Eye (tissue), 1 donor: ENCODE results near the gene MRPL55.

ENCODE experiments used
- DNase-seq: peaks from one replicate; pipeline ENCODE4 v3.0.0-alpha.2; 2015

Gene MRPL55

DNA sequence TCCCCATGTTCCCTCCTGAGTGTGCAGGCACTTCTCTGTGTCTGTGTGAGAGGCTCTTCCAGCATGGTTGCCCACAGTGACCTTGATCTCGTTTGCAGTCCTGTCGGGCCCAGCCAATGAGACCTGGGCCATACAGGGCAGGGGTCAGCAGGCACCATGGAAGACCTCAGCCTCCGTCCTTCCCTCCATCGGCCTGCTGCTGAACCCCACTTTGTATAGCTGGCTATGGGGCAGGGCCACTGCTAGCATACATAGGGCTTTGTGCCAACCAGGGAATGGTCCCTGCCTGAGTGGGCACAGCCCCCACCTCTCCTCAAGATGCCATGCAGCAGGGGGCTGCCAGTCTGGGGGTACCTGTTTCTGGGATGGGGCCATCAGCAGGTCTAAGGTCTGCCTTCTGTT, 9.8 kb downstream of the MRPL55 start:
- DNase-seq: no peak

DNA sequence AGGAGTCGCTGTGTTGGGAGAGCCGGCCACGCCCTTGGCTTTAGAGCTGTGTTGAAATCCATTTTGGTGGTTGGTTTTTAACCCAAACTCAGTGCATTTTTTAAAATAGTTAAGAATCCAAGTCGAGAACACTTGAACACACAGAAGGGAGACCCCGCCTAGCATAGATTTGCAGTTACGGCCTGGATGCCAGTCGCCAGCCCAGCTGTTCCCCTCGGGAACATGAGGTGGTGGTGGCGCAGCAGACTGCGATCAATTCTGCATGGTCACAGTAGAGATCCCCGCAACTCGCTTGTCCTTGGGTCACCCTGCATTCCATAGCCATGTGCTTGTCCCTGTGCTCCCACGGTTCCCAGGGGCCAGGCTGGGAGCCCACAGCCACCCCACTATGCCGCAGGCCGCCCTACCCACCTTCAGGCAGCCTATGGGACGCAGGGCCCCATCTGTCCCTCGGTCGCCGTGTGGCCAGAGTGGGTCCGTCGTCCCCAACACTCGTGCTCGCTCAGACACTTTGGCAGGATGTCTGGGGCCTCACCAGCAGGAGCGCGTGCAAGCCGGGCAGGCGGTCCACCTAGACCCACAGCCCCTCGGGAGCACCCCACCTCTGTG, 10.7 kb downstream of the MRPL55 start:
- DNase-seq: no peak

DNA sequence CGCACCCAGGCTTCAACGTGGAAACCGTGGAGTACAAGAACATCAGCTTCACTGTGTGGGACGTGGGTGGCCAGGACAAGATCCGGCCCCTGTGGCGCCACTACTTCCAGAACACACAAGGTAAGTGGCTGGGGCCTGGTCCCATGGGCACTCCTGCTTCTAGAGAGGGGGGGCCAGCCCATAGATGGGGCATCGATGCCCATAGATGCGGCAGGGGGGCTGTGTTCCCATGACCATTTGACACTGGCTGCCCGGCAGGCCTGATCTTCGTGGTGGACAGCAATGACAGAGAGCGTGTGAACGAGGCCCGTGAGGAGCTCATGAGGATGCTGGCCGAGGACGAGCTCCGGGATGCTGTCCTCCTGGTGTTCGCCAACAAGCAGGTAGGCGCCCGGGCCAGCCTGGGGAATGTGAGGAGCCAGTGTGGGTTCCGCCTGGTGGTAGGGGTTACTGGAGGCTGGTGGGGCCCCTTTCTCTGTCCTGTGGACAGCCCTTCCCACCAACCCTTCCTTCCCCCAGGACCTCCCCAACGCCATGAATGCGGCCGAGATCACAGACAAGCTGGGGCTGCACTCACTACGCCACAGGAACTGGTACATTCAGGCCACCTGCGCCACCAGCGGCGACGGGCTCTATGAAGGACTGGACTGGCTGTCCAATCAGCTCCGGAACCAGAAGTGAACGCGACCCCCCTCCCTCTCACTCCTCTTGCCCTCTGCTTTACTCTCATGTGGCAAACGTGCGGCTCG, 11.6 kb downstream of the MRPL55 start:
- no peak for DNase-seq

DNA sequence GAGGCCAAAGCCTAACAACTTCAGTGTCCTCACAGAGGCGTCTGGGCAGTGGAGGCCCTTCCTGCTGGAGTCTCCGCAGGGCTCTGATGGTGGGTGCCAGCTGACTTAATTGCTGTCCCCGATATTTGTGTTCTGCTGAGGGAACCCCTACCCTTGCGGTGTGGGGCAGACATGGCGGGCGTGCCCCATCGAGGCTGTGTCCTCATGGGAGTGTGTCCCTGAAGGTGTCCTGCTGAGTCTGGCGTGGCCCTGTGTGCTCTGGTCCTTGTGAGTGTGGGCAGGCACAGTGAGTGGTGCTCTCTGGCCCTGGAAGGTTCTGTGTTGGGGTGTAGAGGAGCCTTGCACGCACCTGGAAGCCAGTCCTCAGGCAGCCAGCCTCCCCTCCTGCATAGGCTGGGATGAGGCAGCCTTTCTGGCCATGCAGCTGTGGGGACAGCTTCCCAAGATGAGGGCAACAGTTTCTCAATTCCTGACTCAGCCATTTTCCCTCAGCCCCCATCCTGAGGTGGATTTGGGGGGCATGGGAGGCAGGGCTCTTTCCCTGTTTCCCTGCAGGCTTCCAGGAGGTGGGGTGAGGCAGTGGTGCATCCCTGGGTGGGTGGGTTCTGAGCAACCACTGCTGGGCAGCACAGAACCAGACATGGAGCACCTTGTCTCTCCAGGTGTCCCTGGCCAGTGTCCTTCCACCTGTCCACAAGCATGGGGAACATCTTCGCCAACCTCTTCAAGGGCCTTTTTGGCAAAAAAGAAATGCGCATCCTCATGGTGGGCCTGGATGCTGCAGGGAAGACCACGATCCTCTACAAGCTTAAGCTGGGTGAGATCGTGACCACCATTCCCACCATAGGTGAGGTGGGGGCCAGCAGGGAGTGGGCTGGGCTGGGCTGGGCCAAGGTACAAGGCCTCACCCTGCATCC, 12.4 kb downstream of the MRPL55 start:
- DNase-seq: no peak

DNA sequence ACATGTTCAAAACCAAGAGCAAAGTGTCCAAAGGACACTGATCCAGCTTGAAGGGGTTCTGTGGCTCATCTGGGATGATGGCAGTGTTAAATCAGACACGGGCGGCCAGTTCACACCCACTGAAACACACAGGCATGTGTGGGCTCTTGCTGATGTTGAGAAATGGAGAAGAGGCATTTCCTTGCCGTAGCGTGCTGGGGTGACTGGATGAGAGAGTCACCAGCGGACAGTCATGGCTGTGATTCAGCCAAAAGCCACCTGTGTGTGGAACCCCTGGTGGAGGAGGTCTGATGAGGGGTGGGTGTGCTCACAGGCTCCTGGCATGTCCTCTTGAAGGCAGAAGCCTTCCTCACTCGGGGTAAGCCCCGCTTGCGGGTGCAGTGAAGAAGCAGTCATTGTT, 13.2 kb downstream of the MRPL55 start:
- DNase-seq: no peak

DNA sequence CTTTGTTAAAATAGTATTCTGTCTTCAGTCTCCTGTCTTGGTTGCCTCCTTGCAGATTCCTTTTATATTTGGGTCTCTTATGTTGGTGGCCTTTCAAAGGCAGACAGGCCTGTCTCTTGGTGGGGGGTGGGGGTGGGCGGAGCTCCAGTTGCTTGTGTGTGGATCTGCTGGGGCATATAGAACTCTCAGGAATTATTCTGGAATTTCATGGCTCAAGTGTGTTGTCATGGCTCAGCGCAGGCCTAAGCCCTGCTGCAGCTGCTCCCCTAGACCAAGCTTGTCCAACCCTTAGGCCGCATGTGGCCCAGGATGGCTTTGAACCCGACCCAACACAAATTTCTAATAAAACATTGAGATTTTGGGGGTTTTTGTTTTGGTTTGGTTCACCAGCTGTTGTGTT, 13.9 kb downstream of the MRPL55 start:
- no peak for DNase-seq

DNA sequence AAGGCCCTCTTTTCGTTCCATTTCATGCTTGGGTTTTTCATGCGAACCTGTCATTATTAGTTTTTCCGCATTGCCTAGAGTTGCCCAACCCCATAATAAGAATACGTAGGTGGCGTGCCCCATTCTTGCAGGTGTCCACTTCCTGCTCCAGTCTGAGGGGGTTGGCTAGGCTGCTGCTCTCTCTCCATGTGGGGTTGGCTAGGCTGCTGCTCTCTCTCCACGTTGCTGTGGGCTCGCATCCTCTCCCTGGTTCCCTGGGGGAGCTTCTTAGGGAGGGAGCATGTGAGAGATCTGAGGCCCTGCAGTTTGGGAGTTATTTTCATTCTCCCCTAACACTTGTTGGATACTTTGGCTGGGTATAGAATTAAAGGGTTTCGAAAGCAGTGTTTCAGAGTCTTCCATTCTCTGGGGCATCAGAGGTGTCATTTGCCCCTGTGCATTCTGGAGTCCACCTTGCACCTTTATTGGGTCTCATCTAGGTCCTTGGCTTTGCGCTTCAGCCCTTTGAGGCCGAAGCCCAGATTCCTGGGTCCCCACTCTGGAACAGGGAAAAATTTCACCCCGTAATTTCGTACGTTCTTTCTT, 14.6 kb downstream of the MRPL55 start:
- DNase-seq: no peak

DNA sequence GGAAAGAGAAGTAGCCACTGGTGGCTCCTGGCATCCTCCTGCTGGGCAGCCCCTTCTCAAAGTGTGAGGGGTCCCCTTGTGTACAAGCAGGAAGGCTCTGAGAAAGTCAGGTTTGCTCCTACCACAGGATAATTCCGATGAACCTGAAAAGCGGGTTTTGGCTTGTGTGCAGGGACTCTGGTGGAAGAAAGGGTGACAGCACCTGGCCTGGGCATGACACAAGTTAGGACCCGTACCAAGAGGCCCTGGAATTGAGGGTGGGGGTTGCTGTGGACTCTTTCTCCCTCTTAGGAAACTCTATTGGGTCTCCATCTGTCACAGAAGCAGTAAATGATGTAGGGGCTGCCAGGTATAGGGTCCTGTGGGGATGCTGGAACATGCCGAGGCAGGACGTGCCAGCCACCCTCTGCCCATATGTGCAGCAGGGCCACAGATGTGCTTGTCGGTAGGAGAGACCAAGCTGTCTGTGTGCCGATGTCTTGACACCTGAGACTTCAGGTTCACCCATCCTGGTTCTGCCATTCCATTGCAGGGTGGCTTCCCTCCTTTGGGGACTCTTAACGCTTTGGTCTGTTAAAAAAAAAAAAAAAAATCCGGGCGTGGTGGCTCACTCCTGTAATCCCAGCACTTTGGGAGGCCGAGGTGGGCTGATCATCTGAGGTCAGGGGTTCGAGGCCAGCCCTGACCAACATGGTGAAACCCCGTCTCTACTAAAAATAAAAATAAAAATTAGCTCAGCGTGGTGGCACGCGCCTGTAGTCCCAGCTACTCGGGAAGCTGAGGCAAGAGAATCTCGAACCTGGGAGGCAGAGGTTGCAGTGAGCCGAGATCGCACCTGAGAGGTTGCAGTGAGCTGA, 15.8 kb downstream of the MRPL55 start:
- no peak for DNase-seq

DNA sequence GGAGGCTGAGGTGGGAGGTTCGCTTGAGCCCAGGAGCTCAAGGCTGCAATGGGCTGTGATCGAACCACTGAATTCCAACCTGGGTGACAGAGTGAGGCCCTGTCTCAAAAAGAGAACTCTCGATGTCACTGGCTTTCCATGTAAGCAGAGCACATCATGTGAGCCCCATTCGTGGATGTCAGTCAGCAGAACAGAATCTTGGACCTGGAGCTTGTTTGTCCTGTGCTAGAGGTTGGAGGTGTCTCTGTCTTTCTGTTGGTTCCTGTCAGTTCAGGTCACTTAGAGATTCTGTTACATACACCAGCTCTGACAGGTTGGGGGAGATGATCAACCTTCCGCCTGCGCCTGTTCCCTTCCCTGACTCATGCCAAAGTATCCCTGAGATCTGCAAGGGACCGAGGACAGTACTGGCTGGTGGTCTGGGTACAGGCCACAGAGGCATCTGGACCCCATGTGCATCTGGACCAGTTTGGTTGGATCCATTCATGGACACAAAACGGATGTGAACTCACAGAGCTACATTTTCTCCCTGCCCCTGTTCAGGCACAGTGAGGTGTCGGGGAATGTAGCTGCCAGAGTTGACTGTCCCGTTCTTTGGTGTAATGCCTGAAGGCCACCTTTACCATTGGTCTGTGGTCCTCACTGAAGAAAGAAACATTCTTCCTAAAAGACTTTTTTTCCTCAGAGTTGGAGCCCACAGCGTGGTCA, 16.6 kb downstream of the MRPL55 start:
- no peak for DNase-seq

DNA sequence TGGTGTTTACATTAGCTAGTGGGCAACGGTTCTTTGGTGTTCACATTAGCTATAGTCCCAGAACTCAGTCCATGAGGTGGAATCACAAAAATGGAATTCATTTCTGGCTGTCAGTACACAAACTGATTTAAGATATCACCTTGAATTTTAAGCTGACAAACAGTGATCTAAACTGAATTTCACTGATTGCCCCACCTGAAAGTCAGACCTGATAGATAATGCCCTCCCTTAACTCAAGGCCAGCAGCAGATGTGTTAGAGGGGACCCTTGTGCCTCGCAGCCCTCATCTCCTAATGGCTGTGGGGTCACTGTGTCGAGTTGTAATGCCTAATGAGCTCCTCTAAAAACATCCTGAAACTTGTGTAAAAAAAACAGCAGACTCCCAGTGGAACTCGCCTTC, 18.0 kb downstream of the MRPL55 start:
- DNase-seq: no peak

DNA sequence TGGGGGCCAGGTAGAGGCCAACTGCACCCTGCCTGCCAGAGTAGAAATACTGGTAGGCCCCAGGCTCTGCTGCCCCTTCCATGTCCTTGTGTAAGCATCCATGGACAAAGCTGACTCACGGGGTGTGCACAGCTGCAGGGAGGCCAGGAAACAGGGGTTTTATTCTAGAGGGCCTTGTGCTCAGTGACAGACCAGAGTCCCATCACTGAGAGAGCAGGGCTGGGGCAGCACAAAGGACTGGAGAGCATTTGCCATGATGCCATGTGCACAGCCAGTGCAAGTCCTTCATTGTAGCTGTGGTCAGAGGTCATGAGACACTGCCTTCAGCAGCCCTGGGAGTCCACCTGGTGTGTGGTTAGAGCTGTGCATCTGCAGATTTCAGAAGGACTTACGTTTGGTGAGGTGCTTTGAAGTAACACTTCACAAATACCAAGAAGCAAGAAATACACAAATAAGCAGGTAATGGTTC, 18.5 kb downstream of the MRPL55 start:
- no peak for DNase-seq

DNA sequence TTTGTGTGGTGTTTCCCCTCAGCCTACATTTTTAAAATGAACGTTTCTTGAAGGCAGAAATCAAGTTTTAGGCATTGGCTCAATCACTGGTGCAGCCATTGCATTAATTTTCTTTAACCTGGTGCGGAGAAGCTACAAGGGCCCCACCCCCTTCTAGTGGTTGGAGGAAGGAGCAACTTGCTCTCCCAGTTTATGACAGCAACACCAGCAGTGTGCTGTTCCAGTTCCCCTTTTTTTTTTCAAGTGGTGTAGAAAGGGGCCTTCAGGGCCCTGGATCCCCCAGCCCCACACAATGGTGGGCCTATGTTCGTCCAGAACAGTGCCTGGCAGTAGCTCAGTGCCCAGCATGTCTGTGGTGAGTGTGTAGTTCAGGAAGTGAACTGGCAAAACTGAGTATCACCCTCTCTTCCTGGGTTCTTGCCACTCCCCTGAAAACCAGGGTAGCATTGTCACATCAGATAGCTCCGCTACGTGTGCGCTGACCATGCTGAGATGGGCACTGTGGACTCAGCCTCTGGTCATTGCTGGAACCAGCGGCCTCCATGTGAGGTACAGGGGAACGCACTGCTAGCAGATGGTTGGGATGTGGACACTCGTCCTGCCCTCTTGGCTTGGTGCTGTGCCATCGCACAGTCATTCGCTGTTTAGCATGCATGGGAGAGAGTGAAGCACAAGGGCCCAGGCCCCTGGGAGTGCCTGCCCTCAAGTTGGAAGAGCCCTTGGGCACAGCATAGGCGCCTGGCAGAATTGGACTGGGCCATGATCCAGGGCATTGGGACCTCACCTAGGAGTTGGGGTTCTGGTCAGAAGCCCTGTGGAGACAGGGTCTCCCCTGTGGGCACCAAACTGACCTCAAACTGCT, 19.3 kb downstream of the MRPL55 start:
- DNase-seq: no peak

DNA sequence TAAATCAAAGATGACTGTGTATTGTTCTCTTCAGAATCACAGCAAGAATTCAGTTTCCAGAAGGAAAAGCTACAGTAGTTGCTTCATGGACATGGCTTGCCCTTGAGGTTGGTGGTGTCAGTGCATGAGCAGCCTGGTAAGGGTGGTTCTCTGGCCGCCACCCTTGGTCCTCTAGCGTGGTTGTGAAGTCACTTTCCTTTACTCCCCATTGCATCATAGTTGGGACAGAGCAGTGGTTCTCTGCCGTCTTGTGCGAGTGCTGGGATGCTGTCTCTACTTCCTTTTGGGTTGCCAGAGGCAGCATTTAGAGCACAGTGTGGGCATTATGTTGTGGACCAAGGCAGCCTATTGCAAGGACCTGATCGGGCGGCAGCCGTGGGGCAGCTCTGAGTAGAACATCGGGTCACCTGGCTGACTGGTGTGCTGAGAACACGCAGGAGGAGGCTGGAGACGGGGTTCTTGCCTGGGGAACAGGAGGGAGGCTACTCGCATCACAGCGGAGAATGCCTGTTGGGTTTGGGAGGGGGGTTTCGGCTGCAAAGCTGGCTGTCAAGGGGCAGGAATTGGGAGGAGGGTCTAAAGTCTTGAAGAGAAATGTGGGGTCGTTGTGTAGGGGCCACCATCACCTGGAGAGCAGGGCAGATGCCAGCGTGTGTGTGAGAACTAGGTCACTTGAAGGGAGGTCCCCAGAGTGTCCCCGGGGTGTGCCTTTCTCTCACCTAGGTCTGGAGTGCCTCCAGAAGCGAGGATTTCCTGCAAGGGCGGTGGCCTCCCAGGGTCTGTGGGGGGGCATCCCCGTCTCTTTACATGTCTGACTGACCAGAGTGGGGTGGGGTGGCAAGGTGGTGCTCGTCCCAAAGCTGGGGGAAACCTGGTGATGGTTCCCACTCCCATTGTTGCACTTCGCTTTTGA, 20.3 kb downstream of the MRPL55 start:
- DNase-seq: no peak

DNA sequence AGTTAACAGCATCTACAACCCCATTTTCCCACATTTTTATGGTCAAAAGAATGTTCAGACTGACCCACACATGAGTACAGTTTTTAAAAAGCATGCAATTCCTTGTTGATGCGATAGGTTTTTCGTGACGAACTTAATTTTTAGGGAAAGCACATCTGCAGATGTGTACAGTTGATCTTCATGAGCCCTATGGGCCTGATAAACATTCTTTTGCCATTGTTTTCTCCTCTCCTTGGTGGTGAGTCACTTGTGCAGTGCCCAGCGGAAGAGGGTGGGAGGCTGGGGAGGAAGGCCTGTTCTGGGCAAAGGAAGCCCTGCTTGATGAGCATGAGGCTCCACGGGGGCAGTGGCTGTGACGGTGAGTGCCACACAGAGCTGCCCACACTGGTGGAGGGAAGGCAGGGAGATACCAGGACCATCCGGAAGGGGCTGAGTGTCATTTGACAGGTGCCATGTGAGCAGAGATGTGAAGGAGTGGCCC, 21.3 kb downstream of the MRPL55 start:
- no peak for DNase-seq

DNA sequence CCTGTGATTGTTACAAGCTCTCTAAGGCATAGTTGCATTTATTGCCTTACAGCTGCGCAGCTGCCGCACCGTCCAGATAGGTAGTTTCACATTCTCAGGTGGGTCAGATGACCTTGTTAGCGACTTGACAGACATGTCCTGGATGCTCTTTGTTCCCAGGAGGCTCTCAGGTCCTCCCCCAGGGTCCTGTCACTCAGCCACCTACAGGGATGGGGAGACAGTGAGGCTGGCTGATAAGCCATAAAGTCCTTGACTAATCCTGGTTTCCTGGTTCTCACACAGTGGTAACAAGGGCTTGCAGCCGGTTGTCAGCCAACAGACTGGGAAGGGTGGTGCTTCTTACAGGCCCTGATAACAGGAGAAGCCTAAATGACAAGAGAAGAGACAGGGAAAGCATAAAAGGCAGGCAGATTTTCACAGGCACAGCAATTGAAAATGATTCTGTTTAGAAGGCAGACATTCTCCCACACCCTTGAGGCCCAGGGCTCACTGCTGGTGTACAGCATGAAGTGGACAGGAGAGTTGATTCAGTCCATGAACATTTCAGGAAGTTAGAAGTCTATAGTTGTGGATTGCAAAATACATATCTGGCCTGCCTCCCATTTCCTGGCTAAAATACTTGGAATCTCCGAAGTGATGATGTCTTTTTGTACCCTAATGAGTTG, 23.7 kb downstream of the MRPL55 start:
- DNase-seq: no peak

DNA sequence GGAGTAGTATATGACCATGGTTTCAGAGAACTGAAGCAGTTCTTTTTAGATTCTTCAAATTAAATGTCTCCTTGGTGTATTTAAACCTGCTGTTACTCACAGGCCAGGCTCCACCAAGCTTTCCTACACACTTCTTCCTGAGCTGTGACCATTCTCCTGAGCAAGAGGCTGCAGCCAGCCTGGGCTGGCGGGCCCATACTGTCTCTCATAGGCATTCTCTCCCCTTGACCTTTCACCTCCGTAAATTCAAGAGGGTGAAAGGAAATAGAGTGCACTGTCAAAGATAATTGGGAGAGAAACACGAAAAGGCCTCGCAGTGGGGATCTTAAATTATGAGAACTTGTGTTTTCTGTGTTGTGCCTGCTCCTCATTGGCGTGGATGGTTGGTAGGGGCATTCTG, 24.3 kb downstream of the MRPL55 start:
- no peak for DNase-seq

DNA sequence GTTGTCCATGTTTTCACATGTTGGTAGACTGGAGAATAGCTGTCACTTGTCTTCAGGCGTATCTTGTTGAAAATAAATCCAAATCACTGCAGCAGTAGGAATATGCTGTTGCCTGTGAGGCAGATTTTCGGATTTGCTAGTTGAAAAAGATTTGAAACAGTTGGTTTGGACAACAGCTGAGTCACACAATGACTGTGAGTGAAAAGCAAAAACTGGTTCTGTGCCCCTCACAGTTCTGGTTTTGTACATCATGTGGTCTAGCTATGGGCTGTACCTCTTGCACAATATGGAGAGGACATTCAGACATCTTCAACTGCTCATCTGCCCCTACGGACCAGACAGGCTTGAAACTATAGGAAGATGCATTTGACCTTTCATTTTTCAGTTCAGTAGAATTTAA, 24.8 kb downstream of the MRPL55 start:
- DNase-seq: no peak

DNA sequence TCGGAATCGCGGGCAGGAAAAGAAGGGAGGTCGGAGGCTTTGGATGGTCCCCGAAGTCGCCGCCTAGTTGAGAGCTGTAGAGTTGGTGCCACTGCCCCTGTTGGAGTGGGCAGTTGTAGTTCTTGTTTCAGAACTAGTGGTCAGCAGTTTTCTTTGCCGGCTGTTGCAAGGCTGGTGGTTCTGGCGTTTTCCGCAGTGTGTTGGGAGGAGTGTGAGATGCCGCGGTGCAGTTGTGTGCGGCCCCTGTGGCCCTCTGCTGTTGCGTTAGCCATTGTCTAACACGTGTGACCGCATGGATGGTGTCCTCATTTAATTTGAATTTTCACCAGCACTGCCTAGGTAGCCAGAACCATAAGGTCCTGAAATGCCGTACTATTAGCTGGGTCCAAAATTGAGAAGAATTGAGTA, 25.2 kb downstream of the MRPL55 start:
- DNase-seq: no peak
